Measurements from ENCODE around the gene FRMD4A.
"Not testable (repeated sequence)": the region's sequence is repeated elsewhere in the genome, so short reads cannot be mapped to it uniquely, and the experiment has no call there.

Gene FRMD4A

DNA sequence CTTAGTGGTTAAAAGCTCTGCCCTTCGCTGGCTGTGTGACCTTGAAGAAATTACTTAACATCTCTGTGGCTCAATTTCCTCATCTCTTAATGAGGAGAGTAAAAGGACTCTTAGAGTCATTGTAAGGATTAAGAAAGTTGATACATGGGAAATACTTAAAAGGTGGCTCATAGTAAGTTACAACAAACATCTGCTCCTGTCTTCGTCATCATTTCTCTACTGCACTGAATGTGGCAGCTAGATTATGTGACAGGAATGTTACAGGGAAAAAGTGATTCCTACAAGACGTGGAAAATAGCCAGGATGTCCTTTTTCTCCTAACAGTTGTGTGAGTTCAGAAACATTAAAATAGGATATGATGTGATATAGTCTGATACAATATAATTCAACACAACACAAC is 184.7 kb downstream of the FRMD4A start:
- peak; percentile 78 for DNase-seq (ENCODE audit: low spot score)

- DNase-seq (ENCODE audit: low spot score), result no peak
These were observed 186.3 kb downstream of the FRMD4A start for GRCh38 chr10:14144451-14144850.

DNA sequence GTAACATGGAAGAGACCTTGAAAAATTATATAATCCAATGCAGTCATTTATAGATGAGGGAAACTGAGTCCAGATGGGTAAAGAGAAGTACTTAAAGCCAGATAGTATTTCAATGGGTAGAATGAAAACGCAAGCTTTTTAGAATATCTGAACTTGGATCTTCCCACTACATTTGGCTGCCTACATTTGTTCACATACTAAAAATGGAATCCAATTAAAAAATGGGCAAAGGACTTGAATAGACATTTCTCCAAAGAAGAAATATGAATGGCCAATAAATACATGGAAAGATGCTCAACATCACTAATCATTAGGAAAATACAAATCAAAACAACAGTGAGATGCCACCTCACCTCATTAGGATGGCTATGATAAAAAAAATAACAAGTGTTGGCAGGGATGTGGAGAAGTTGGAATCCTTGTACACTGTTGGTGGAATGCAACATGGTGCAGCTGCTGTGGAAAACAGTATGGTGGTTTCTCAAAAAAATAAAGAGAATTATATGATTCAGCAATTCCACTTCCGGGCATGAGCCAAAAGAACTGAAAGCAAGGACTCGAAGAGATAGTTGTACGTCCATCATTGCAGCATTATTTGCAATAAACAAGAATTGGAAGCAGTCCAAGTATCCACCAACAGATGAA is 188.0 kb downstream of the FRMD4A start:
- no peak for DNase-seq (ENCODE audit: low spot score)

- DNase-seq (ENCODE audit: low spot score), result no peak
These were observed 189.4 kb downstream of the FRMD4A start for GRCh38 chr10:14141283-14141682.

GRCh38 chr10:14137391-14137790 is 193.3 kb downstream of the FRMD4A start:
- no peak for DNase-seq (ENCODE audit: low spot score)

DNA sequence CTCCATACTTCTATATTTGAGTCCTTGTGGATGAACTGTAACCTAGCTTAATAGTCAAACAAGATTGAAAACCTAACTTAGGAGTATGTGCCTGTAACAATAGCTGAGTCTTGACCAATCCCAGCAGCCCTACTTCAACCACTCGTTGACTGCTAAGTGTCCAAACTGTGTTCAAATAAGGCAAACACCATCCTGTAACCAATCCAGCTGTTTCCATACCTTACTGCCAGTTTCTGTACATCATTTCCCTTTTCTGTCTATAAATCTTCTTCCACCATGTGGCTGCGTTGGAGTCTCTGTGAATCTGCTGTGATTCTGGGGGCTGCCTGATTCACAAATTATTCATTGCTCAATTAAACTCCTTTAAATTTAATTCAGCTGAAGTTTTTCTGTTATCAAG is 195.5 kb downstream of the FRMD4A start:
- not testable (repeated sequence) for DNase-seq (ENCODE audit: low spot score)

DNA sequence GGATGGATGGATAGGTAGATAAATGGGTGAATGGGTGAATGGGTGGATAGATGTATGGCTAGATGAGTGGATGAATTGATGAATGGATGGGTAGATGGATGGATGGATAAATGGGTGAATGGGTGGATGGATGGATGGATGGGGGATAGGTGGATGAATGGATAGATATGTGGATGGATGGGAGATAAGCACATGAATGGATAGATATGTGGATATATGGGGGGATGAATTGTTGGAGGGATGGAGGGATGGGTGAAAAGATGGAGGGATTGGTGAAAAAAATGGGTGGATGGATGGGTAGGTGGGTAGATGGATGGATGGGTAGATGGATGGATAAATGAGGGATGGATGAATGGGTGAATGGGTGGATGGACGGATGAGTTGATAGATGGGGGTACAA is 196.4 kb downstream of the FRMD4A start:
- DNase-seq (ENCODE audit: low spot score), result no peak

DNA sequence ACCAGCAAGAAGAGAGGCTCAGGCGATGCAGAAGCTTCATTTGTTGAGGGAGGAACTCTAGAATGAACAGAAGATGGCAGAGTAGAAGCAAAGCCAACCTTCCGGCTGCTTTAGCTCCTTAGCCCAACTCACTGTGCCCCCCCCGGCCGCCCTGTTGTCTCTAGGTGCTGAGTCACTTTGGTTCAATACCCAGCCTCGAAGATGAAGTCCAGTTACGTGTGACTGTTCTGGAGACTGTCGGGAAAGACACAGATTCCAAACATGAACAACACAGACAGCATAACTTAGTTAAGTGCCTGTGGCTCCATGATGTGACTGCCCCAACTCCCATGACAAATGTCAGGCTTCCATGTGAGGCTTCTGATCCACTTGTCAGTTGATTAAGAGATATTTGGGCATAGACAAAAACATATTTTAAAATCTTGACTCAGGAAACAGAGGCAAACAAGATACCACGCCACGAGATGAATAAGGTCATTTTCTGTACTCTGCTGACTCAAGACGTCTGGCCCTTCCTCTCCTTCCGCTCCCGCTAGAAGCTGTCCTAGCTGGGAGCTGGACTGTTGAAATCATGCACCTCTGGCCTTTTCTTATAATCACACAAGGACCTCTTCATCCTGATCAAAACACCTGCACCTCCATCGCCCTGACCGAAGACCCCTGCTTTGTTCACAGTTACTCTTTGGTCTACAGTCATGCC is 199.3 kb downstream of the FRMD4A start:
- no peak for DNase-seq (ENCODE audit: low spot score)

DNA sequence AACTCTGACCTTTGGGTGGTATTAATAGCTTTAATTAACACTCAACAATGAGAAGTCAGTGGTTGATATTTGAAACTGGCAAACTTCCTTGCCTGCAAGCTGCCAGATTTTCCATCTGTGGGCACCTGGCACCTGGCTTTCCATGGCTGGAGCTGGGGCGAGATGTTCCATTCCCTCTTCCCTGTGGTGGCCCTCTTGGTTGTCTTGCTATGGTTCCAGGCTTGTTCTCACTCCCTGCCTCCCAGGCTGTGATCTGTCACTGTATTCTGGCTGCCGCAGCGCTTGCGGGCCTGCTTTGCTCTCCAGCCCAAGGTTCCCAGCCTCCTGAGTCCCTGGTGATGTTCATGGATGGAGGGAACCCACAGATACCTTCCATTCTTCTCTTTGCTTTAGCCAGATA is 201.0 kb downstream of the FRMD4A start:
- no peak for DNase-seq (ENCODE audit: low spot score)

DNA sequence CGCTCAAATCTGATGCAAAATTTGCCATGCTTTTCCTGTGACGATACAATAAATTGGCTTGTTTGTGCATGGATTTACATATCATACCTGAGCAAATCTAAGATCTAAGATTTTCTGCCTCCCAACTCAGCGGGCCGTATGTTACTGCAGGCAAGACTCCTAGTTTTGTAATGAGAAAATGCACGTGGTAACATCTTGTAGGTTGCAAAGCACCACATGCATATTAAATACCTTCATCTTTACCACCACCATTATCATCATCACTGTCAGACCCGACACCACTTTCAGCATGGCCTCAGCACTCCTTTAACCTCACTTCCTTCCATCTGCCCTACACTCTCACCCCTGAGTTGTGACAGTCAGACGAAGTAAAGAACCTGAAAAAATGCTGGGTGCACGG is 202.2 kb downstream of the FRMD4A start:
- no peak for DNase-seq (ENCODE audit: low spot score)

DNA sequence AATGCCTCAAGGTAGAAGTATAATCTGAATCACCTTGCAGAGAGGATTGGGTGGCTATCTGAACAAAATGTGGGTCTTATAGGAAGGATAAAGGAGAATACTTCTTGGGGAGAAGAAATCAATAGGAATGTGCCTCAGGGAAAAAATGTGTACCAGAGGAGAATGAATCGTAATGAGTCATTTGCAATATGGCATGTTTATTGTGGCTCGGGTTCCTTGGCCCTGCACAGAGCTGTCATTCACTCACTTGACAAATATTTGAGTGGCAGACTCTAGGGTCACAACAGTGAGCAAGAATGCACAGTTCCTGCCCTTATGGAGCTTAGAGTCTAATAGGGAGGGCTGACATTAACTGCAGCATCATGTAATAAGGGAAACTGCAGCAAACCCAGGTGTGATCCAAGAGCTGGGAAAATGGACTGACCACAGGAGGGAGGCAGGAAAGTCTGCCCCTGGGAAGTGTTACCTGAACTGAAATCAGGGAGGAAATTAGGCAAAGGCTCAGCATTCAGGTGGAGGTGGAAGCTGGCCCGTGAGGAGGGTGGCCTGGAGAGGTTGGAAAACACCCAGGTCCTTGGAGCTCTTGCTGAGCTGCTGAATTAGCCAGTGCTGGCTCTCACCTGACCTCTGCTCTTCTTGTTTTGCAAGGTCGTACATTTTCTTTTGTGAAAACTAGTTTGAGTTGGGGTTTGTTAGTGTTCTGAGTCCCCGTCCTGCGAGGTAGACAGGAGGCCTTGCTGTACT is 203.9 kb downstream of the FRMD4A start:
- DNase-seq (ENCODE audit: low spot score), result peak; percentile 33

DNA sequence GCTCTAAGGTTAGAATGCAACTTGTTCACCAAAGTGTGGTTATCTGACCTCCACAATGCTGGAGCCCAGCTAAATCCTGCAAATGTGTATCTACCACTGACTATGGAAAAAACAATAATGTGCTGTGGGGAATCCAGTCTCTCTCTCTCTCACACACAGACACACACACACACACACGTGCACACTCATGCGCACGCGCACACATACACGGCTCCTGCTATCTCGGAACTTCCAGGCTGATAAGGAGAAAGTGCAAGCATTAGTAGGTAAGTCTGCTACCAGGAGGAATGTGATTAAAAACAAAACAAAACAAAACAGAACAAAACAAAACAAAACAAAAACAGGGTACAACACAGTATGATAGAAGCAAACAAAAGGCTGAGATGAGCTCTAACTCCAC is 205.2 kb downstream of the FRMD4A start:
- no peak for DNase-seq (ENCODE audit: low spot score)

DNA sequence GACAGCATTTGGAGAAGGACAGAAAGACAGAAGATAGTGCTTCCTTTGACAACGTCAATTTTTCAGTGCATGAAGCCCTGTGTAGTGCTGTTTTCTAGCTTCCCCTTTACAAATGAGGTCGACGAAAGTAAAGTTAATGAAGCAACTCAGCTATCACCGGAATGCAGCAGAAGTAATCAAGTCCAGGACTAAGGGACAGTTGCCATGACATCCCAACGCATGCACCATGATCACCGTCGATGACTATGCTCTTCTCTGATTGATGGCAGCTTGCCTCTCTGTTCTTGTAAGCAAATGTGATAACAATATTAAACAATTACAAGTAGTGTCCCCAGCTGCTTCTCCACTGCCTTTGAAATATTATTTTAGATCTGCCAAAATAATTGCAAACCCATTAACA is 205.8 kb downstream of the FRMD4A start:
- no peak for DNase-seq (ENCODE audit: low spot score)

GRCh38 chr10:14123139-14123538 is 207.6 kb downstream of the FRMD4A start:
- DNase-seq (ENCODE audit: low spot score), result no peak

DNA sequence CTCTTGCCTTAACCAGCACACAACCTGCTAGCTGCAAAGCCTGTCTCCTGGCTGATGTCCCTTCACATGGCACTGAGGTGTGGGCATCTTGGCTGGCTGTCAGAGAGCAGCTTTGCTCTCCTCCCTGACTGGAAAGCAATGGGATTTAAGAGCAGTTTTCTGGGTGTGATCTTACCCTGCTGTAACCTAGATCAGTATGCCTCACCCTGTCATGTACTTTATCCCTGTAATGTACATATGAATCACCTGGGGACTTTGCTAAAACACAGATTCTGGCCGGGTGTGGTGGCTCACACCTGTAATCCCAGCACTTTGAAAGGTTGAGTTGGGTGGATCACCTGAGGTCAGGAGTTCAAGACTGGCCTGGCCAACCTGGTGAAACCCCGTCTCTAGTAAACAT is 209.9 kb downstream of the FRMD4A start:
- no peak for DNase-seq (ENCODE audit: low spot score)

- peak; percentile 14 for DNase-seq (ENCODE audit: low spot score)
These were observed 211.8 kb downstream of the FRMD4A start for GRCh38 chr10:14118953-14119352.

DNA sequence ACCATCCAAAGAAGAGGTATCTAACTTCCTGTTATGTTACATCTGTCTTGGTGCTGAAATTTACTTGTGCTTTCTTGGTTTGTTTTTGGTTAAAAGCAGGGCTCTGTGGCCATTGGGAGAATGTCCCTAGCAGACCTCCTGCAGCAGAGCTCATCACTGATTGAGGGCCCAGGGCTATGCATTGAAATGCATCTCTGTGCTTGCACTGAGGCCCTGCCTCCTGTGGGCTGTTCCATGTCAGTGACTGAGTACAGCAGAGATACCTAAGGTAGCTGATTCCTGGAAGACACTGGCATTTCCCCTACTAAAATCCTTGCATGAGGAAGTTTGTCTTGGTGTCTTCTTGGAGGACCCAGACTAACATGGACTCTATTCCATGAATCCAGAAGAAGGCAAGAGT is 213.9 kb downstream of the FRMD4A start:
- no peak for DNase-seq (ENCODE audit: low spot score)

DNA sequence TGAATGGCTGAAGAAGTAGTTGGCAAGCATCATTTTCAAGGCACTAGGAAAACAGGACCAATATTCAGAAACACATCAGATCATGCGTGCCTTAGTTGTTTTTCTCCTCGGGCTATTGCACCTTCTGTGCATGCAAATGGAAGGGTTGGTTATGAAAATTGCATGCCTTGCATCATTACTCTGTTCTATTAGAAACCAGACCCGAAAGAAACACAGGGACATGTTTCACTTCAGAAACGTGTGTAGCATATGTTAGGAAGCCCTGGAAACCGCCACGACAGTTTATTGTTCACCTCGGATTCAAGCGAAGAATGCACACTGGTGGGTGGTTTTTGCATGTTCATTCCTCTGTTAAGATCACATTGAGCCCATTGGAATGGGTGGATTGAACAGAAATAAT is 214.7 kb downstream of the FRMD4A start:
- DNase-seq (ENCODE audit: low spot score), result no peak

DNA sequence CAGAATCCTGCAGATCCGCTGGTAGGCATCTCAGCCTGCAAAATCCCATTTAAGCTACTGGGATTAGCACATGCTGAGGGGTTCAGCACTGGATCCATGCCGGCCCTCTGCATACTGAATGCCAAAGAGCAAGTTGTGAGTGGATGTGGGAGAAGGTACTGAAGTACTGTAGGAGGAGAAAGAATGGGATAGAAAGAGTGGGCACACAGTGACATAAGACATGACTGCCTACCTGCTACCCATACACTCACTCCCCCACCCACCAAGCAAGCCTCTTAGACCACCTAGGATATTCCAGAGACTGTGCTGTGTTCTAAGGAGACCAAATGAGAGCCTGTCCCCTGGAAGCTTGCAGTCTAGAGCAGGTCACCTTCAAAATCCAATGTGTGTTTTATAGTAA is 215.9 kb downstream of the FRMD4A start:
- no peak for DNase-seq (ENCODE audit: low spot score)

DNA sequence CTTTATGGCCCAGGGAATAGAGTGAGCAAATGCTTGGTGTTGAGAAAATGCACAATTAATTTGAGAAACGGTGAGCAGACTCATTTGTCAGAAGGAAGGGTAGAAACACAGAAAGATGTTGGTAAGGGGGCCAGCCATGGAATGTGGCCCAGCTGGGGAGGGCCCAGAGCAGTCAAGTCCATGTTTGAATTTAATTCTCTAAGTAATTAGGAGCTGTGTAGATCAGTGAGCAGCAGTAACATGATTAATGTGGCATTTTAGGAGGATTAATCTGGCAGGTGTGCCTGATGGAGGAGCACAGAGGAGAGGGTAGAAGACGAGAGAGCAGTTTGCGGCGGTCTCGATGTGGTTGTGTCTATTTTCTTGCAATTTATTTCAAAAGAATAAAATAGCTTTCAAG is 218.7 kb downstream of the FRMD4A start:
- DNase-seq (ENCODE audit: low spot score), result no peak

- no peak for DNase-seq (ENCODE audit: low spot score)
These were observed 219.5 kb downstream of the FRMD4A start for GRCh38 chr10:14111208-14111607.

GRCh38 chr10:14106828-14107227 is 223.9 kb downstream of the FRMD4A start:
- DNase-seq (ENCODE audit: low spot score), result no peak

GRCh38 chr10:14102056-14102455 is 228.7 kb downstream of the FRMD4A start:
- DNase-seq (ENCODE audit: low spot score), result peak; percentile 51
